ENCODE measurements around the gene GTF2IRD1.
"Not testable (repeated sequence)": the region's sequence is repeated elsewhere in the genome, so short reads cannot be mapped to it uniquely, and the experiment has no call there.

GTF2IRD1 gene, protein sequence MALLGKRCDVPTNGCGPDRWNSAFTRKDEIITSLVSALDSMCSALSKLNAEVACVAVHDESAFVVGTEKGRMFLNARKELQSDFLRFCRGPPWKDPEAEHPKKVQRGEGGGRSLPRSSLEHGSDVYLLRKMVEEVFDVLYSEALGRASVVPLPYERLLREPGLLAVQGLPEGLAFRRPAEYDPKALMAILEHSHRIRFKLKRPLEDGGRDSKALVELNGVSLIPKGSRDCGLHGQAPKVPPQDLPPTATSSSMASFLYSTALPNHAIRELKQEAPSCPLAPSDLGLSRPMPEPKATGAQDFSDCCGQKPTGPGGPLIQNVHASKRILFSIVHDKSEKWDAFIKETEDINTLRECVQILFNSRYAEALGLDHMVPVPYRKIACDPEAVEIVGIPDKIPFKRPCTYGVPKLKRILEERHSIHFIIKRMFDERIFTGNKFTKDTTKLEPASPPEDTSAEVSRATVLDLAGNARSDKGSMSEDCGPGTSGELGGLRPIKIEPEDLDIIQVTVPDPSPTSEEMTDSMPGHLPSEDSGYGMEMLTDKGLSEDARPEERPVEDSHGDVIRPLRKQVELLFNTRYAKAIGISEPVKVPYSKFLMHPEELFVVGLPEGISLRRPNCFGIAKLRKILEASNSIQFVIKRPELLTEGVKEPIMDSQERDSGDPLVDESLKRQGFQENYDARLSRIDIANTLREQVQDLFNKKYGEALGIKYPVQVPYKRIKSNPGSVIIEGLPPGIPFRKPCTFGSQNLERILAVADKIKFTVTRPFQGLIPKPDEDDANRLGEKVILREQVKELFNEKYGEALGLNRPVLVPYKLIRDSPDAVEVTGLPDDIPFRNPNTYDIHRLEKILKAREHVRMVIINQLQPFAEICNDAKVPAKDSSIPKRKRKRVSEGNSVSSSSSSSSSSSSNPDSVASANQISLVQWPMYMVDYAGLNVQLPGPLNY

DNA sequence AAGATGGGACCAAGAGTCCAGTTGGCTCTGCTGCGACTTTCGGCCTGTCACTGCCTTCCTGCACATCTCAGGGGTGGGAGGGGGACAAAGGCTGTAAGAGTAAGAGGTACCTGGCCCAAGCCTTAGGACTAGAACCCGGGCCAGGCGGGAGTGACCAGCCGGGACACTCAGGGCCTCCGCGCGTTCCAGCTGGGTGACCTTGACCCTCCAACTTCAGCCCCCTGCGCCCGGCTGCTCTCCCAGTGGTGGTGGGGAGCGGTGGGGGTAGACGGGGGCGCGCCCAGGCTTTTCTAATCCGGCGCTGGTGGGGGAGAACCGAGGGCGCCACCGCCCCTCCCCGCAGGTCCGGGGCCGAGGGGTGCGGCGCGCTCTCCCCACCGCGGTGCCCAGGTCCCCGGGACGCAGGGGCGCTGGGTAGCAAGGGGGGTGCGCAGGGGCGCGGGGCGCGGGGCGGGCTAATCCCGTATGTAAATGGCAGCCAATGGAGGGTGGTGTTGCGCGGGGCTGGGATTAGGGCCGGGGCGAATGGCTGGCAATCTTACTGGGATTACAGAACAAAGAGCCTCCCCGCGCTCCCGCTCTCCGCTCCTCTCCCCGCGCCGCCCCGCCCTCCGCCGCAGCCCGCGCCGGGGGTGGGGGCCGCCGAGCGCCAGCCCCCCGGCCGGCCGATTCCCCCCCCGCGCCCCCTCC, at the start of gene GTF2IRD1:
GTF2IRD1 (plus strand) TSS at position 585 of the 690 bp plus-strand sequence. CDS start 54,175 bp downstream, outside the sequence.
- DNase-seq (ENCODE audit: low read depth): peak; percentile 60

GRCh38 chr7:74404388-74404700, 49.4 kb upstream of the GTF2IRD1 start:
- no peak for DNase-seq (ENCODE audit: low read depth)

- no peak for DNase-seq (ENCODE audit: low read depth)
Measured at GRCh38 chr7:74404741-74405140, 49.0 kb upstream of the GTF2IRD1 start.

DNA sequence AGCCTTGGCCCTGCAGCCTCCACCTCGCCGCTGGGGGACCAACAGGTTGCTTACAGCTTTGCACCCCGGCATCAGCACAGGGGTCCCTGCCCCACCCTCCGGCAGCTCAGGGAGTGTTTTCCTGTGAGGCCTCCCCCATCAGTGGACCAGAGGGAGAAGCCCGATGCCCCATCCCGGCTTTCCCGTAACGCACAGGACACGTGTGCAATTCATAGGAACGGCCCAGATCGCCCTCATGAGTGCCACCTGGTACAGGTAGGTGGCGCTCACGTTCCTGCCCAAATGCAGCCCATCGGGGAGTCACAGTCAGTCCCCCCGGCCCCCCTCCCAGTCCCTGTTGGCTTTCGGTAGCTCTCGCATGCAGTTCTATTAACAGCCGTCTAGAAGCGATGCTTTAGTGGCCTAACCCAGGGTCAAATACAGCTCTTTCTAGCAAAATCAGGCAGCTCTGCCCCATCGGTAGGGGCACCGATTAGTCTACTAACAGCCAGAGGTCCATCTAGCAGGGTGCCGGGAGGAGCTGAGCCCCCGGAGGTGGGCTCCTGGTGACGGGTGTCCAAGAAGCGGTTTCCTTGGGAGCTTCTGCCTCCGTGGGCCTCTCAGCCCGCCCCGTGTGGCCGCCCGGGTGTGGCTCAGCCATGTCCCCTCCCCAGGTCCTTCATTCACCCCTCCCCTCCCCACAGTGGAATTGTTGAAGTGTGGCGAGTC, 48.4 kb upstream of the GTF2IRD1 start:
- DNase-seq (ENCODE audit: low read depth): no peak

DNA sequence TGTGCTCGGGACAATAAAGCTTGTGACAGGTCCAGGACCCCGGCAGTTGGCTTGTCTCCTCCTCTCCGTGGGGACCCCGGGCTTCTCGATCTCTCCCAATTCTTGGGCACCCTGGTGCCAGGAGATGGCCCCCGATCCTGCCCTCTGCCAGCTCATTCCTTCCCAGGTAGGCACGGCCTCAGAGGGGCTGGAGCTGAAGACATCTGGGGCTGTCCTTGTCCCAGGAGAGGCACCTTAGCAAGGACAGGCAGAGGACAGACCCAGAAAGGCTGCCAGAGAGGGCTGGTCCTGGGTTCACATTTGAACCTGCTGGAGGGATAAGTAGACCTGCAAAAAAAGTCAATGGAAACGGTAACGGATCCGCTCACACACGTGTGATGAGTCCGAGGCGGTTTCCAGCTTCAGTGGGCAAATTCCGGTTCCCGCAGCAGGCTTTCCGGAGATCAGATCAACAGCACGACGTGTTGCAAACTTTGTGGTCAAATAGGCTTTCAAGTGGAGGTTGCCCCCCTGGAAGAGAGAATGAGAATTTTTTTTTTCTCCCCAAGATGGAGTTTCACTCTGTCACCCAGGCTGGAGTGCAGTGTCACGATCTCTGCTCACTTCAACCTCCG, 47.7 kb upstream of the GTF2IRD1 start:
- DNase-seq (ENCODE audit: low read depth): no peak

DNA sequence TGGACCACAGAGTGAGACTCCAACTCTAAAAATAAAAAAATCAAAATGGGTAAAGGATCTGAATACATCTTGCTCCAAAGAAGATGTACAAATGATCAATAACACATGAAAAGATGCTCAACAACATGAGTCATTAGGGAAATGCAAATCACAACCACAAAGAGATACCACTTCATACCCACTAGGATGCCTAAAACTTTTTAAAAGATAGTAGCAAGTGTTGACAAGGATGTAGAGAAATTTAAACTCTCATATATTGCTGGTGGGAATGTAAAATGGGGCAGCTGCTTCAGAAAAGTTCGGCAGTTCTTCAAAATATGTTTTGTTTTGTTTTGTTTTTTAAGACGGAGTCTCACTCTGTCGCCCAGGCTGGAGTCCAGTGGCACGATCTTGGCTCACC, 45.7 kb upstream of the GTF2IRD1 start:
- no peak for DNase-seq (ENCODE audit: low read depth)

DNA sequence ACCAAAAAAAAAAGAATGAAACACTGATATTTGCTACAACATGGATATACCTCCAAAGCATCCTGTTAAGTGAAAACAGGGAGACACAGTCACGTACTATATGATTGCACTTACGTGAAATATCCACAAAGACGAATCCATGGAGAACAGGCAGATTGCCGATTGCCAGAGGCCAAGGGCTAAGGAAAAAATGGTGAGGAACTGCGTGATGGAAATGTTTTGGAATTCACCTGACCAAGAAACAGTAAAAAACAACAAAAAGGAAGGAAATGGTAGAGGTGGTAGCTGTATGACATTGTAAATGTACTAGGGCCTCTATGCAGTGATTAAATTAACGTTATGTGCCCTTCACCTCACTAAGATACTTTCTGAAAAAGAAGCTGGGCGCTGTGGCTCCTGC, 44.1 kb upstream of the GTF2IRD1 start:
- DNase-seq (ENCODE audit: low read depth): no peak

DNA sequence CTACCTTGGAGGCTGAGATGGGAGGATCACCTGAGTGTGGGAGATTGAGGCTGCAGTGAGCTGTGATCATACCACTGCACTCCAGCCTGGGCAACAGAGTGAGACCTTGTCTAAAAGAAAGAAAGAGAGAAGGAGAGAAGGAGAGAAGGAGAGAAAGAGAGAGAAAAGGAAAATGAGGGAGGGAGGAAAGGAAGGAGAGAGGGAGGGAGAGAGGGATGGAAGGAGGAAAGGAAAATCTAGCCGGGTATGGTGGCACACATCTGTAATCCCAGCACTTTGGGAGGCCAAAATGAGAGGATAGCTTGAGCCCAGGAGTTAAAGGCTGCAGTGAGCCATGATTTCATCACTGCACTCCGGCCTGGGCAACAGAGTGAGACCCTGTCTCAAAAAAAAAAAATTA, 42.9 kb upstream of the GTF2IRD1 start:
- no peak for DNase-seq (ENCODE audit: low read depth)

- DNase-seq (ENCODE audit: low read depth): not testable (repeated sequence)
Measured at GRCh38 chr7:74411571-74411970, 42.1 kb upstream of the GTF2IRD1 start.

DNA sequence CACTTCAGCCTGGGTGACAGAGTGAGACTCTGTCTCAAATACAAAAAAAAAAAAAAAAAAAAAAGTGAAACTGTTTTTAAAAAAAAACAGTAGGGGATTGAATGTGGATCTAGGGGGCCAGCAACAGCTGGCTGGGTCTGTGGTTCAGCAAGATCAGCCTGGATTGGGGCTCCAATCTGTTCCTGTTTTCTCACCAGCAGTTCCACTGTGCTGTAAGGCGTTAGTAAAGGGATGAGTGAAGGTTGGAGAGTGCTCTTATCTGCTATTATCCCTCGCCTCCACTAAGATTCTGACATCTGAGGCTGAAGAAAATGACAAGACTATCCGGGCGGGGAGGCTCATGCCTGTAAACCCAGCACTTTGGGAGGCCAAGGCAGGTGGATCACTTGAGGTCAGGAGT, 41.6 kb upstream of the GTF2IRD1 start:
- DNase-seq (ENCODE audit: low read depth): no peak

GRCh38 chr7:74412603-74413002, 41.1 kb upstream of the GTF2IRD1 start:
- DNase-seq (ENCODE audit: low read depth): no peak

- DNase-seq (ENCODE audit: low read depth): not testable (repeated sequence)
Measured at GRCh38 chr7:74414595-74415333, 38.9 kb upstream of the GTF2IRD1 start.

GRCh38 chr7:74417419-74417971, 36.2 kb upstream of the GTF2IRD1 start:
- peak; percentile 47 for DNase-seq (ENCODE audit: low read depth)

DNA sequence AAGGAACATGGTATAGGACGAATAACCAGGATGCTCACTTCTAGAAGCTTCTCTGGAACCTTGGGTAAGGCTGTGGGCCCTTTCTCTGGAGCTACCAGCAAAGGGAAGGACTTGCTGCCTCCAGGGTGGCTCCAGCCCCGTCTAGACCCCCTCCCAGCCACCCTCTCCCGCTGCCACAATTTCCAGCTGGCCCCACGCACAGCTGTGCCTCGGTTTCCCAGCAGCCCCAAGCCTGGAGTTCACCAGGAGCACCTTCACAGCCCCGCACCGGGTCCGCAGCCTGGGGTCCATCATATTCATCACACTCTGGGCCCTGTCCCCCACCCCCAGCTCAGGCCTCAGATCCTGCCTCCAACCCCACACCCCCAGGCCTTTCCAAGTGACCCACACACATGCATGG, 35.6 kb upstream of the GTF2IRD1 start:
- DNase-seq (ENCODE audit: low read depth): no peak

GRCh38 chr7:74418538-74418937, 35.2 kb upstream of the GTF2IRD1 start:
- DNase-seq (ENCODE audit: low read depth): no peak

DNA sequence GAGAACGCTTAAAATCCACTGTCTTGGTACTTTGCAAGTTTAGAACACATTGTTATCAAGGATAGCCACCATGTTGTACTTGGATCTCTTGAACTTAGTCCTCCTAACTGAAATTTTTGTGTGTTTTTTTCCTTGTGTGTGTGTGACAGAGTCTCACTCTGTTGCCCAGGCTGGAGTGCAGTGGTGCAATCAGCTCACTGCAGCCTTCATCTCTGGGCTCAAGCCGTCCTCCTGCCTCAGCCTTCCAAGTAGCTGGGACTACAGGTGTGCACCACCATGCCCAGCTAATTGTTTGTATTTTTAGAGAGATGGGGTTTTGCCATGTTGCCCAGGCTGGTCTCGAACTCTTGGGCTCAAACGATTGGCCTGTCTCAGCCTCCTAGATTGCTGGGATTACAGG, 34.5 kb upstream of the GTF2IRD1 start:
- not testable (repeated sequence) for DNase-seq (ENCODE audit: low read depth)

- no peak for DNase-seq (ENCODE audit: low read depth)
Measured at GRCh38 chr7:74420006-74420405, 33.7 kb upstream of the GTF2IRD1 start.

GRCh38 chr7:74424291-74424880, 29.3 kb upstream of the GTF2IRD1 start:
- DNase-seq (ENCODE audit: low read depth): no peak

DNA sequence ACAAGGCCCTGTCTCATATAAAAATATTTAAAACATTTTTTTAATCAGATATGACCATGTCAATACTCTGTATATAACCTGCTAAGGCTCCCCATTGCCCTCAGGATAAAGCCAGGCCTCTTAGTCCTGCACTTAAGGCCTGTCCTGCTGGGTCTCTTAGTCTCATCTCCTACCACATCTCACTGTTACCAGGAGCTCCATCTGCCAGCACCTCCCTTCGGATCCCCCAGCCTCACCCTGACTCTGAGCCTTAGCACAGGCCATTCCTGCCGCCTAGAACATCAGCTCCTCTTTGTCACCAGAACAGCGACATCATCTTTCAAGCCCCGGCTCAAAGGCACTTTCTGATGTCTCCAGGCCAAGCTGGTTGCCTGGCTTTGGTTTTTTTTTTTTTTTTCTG, 25.7 kb upstream of the GTF2IRD1 start:
- no peak for DNase-seq (ENCODE audit: low read depth)

GRCh38 chr7:74429153-74429747, 24.5 kb upstream of the GTF2IRD1 start:
- DNase-seq (ENCODE audit: low read depth): peak; percentile 14

All from fibroblast of the conjunctiva (primary cell).